Kidney epithelial cell (primary cell): ENCODE measurements around the gene UVRAG. TPM values are rescaled to one million over a fixed set of nuclear protein-coding genes. Genes with fewer than 3 reads are reported as not detected.

Source experiments
- DNase-seq: peaks from one replicate; pipeline ENCODE4 v3.0.0-alpha.2; 2010; ENCODE audit warnings: low read depth
- H3K27me3 ChIP-seq: 2 replicates; pipeline ENCODE4 v1.6.0; 2011; ENCODE audit warnings: low read length; ENCODE audit not compliant: control insufficient read depth, insufficient read depth
- H3K36me3 ChIP-seq: 2 replicates; pipeline ENCODE4 v1.5.1; 2011; ENCODE audit warnings: low read length; ENCODE audit not compliant: control insufficient read depth, insufficient read depth
- H3K4me3 ChIP-seq: 2 replicates; pipeline ENCODE4 v1.5.1; 2011; ENCODE audit warnings: low read depth, mild to moderate bottlenecking, control low read depth, low read length
- total RNA-seq: library from RNA; depleted of rRNA; stranded (reverse); fragments of >200 nt; gene quantifications from 2 replicates; pipeline ENCODE4 v1.2.3, GENCODE V29; 2015
- TF ChIP-seq, protein P1 (sequence below): IDR thresholded peaks from 2 replicates; pipeline ENCODE4 v1.5.1; 2011; ENCODE audit warnings: mild to moderate bottlenecking, moderate library complexity, low read length, control low read depth, inconsistent platforms; ENCODE audit not compliant: insufficient read depth, poor library complexity, severe bottlenecking

The UVRAG gene
- total RNA-seq, 1 donor from 2014 or later = 16.2 TPM

DNA sequence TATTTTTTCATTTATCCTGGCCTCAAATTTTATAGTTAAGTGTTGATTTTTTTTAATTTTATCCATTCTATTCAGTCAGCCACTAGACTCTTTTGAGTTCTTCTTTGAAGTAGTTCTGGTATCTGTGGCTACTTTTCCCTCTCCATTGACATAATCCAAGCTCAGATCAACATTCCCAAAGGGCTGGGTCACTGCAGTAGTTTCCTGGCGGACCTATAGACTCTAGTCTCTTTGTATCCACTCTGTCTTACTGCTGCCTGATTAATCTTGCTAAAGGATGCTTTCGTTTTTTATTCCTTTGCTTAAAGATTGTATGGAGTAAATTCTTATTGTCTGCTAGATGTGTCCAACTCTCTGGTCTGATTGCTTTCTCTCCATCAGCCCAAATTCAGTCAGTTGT, 87.6 kb downstream of the UVRAG start:
- TF ChIP-seq, protein P1, sequence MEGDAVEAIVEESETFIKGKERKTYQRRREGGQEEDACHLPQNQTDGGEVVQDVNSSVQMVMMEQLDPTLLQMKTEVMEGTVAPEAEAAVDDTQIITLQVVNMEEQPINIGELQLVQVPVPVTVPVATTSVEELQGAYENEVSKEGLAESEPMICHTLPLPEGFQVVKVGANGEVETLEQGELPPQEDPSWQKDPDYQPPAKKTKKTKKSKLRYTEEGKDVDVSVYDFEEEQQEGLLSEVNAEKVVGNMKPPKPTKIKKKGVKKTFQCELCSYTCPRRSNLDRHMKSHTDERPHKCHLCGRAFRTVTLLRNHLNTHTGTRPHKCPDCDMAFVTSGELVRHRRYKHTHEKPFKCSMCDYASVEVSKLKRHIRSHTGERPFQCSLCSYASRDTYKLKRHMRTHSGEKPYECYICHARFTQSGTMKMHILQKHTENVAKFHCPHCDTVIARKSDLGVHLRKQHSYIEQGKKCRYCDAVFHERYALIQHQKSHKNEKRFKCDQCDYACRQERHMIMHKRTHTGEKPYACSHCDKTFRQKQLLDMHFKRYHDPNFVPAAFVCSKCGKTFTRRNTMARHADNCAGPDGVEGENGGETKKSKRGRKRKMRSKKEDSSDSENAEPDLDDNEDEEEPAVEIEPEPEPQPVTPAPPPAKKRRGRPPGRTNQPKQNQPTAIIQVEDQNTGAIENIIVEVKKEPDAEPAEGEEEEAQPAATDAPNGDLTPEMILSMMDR = no peak
- Histone ChIP-seq H3K27me3 (no peaks in the 10 kb centered on the region), H3K36me3 (no peaks in the 10 kb centered on the region), H3K4me3 (no peak overlapping the region)
- DNase-seq = no peak

DNA sequence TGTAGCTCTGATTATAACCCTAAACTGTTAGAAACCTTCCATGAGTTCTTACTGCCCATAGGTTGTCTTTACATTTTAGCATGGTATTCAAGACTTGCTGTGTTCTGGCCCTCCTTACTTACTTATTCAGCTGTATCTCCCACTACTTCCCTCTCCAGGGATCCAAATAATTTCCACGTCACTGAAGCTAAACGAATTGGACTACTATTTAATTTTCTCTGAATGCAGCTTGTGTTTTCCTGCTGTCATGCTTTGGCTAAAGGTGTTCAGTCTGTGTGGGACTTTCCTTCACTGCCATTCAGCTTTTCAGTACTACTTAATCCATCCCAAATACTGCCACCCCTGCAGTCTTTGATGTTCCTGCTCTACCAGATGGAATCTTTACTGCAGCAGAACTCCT, 88.3 kb downstream of the UVRAG start:
- DNase-seq = no peak
- TF ChIP-seq, protein P1 = no peak

DNA sequence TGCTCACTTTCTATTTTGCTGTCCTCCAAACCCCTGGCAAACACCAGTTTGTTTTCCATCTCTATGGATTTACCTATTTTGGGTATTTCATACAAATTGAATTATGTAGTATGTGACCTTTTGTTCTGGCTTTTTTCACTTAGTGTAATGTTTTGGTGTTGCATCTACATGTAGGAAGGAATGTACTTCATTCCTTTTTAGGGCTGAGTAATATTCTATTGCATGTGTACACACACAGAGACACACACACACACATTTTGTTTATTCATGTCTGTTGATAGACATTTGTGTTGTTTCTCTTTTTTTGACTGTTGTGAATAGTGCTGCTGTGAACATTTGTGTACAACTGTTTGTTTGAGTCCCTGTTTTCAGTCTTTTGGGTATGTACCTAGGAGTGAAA, 90.4 kb downstream of the UVRAG start:
- DNase-seq = no peak
- Histone ChIP-seq H3K36me3 (no peaks in the 10 kb centered on the region), H3K4me3 (no peak overlapping the region), H3K27me3 (no peaks in the 10 kb centered on the region)
- TF ChIP-seq, protein P1 = no peak

More for the DNA sequence above, 88.3 kb downstream of the UVRAG start:
- Histone ChIP-seq H3K36me3 (no peaks in the 10 kb centered on the region), H3K27me3 (no peaks in the 10 kb centered on the region), H3K4me3 (no peak overlapping the region)

DNA sequence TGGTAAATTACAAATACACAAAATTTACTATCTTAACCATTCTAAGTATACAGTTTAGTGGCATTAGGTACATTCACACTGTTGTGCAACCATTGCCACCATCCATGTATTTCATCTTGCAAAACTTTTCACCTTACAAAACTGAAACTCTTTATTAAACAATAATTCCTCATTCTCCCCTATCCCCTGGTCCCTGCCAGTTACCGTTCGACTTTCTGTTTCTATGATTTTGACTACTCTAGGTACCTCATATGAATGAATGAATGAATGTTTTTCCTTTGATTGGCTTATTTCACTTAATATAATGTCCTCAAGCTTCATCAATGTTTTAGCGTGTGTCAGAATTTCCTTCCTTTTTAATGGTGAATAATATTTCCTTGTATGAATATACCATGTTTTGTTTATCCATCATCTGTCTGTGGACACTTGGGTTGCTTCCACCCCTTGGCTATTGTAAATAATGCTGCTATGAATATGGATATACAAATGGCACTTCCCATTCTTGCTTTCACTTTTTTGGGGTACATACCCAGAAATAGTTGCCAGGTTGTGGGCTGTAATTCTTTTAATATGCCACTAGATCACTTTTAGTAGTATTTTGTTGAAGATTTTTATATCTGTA, 93.0 kb downstream of the UVRAG start:
- Histone ChIP-seq H3K27me3 (no peaks in the 10 kb centered on the region), H3K4me3 (no peak overlapping the region), H3K36me3 (no peaks in the 10 kb centered on the region)
- TF ChIP-seq, protein P1 = no peak
- no peak for DNase-seq

DNA sequence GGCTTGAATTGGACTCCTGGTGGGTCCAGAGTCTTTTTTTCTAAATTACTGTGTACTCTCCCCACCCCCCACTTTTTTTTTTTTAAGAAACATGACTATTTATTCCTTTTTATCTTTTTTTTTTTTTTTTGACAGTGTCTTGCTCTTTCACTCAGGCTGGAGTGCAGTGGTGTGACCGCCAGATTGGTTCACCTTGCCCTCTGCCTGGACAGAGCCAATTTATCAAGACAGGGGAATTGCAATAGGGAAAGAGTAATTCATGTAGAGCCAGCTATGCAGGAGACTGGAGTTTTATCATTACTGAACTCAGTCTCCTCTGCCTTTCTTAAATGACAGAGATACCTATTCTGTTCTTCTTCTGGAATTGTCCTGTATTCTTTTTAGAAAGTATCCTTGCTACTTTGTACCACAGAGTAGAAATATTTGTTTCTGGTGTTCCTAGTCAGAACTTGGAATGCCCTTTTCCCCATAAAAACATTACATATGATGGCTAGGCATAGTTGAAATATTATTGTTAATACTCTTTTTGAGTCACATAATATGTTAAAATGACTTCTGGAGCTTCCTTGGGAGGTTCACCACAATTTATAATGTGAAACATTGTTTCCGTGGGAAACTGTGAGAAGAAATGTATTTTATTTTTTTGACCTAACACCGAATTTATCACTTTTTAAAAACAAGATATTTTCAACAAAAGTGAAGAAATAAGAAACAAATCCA, 95.6 kb downstream of the UVRAG start:
- Histone ChIP-seq H3K36me3 (no peaks in the 10 kb centered on the region), H3K4me3 (no peak overlapping the region), H3K27me3 (no peaks in the 10 kb centered on the region)
- no peak for DNase-seq
- TF ChIP-seq, protein P1 = no peak
